ENCODE results near the gene SLC19A1. TPM values are rescaled to one million over a fixed set of nuclear protein-coding genes. Genes with fewer than 3 reads are reported as not detected.

The SLC19A1 gene
- total RNA-seq, 1 donor from 2014 or later, result 19.3 TPM

- no peak for DNase-seq (ENCODE audit: low read depth)
- no peak overlapping the region for H3K4me3 ChIP-seq (ENCODE audit: low read depth, low read length)
- no peak for TF ChIP-seq CTCF (conservative IDR thresholded peaks at IDR 0.05; ENCODE audit: low read depth, low read length)
Observed at GRCh38 chr21:45499970-45500577, 42.2 kb downstream of the SLC19A1 start.

GRCh38 chr21:45499201-45499750 is 43.0 kb downstream of the SLC19A1 start:
- DNase-seq (ENCODE audit: low read depth), result no peak
- no peak overlapping the region for H3K4me3 ChIP-seq (ENCODE audit: low read depth, low read length)
- TF ChIP-seq CTCF (conservative IDR thresholded peaks at IDR 0.05; ENCODE audit: low read depth, low read length), result no peak

GRCh38 chr21:45498646-45499000 is 43.6 kb downstream of the SLC19A1 start:
- no peak for DNase-seq (ENCODE audit: low read depth)
- H3K4me3 ChIP-seq (ENCODE audit: low read depth, low read length), result no peak overlapping the region
- TF ChIP-seq CTCF (conservative IDR thresholded peaks at IDR 0.05; ENCODE audit: low read depth, low read length), result no peak

GRCh38 chr21:45497846-45498645 is 44.2 kb downstream of the SLC19A1 start:
- DNase-seq (ENCODE audit: low read depth), result no peak
- no peak overlapping the region for H3K4me3 ChIP-seq (ENCODE audit: low read depth, low read length)
- TF ChIP-seq CTCF (conservative IDR thresholded peaks at IDR 0.05; ENCODE audit: low read depth, low read length), result no peak

- H3K4me3 ChIP-seq (ENCODE audit: low read depth, low read length), result no peak overlapping the region
- no peak for TF ChIP-seq CTCF (conservative IDR thresholded peaks at IDR 0.05; ENCODE audit: low read depth, low read length)
- no peak for DNase-seq (ENCODE audit: low read depth)
Observed at GRCh38 chr21:45496968-45497845, 45.0 kb downstream of the SLC19A1 start.

GRCh38 chr21:45496151-45496967 is 45.9 kb downstream of the SLC19A1 start:
- H3K4me3 ChIP-seq (ENCODE audit: low read depth, low read length), result no peak overlapping the region
- TF ChIP-seq CTCF (conservative IDR thresholded peaks at IDR 0.05; ENCODE audit: low read depth, low read length), result no peak
- DNase-seq (ENCODE audit: low read depth), result no peak
